RCC 7860 (cell line): ENCODE data around the gene HENMT1.

Experiments used
- DNase-seq: peaks from one replicate; pipeline ENCODE4 v3.0.0-alpha.2; 2015; ENCODE audit warnings: low spot score
- FAIRE-seq: peaks from 2 replicates; lab custom pipeline; 2012; peaks lifted over from hg19 to GRCh38; lab: Jason Lieb, UNC

Gene HENMT1

DNA sequence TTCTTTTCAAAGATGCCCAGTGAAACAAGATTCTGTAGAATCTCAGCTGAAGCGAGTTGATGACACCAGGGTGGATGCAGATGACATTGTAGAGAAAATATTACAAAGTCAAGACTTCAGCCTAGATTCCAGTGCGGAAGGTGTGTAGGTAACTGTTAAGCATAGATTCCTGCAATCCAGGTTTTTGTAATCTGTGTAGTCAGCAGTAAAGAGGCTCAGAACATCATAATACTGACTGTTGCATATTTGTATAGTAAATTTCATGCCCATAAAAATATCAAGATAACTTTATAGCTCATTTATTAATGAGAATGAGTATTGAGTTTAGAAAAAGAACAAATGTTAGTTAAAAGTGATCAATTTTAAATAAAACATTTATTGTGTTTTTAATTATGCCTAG is 32.2 kb downstream of the HENMT1 start:
- DNase-seq (no peak), FAIRE-seq (no peak)

DNA sequence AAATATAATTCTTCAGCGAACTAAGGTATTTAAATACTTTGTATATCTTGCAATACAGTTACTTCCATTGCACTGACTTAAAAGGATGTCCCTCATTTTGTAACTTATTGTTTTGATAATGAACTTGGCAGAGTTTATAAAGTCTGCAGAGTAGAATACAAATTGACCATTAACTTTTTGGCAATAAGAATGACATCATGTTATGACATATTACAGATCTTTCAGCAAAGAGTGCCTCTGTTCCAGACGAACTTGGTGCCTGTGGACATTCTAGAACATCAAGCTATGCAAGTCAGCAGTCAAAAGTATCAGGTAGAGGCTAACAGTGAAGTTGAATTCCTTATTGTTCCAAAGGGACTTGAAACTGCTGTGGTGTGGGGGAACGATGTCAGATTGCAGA is 32.9 kb downstream of the HENMT1 start:
- no peak for FAIRE-seq
- no peak for DNase-seq

DNA sequence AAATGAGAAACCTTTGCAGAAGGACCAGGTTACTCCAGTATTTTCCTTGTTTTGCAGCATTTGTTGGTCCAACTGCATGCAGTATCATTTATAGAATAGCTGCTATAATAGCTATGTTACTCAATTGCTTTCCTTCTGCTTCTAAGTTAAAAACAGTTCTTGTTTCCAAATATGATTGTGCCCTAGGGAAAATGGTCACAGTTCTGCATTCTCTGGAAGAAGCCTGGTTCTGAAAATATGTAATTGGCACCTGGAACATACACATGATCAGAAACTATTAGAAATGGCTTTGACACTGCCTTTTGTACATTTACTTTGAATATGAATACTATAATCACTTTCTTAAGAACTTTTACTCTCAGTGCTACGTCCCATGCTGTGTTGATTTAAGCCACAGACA is 33.6 kb downstream of the HENMT1 start:
- DNase-seq, result no peak
- no peak for FAIRE-seq

DNA sequence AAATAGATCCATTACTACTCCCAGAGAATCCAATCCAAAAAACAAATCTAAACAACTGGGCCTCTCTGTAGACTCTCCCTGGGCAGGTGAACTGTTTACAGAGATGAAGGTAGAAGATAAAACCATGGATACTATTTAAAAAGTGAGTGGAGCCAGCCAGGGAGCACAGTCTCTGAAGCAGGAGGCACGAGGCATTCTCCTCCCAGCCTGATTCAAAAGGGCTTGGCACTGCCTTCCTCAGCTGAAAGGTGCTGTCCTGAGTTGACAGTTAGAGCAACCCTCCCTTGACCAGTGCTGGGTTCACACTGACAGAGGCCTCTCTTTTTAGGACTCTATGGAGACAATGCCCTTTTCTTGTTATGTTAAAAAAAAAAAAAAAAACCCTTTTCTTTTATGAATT is 36.8 kb downstream of the HENMT1 start:
- DNase-seq (no peak), FAIRE-seq (no peak)

DNA sequence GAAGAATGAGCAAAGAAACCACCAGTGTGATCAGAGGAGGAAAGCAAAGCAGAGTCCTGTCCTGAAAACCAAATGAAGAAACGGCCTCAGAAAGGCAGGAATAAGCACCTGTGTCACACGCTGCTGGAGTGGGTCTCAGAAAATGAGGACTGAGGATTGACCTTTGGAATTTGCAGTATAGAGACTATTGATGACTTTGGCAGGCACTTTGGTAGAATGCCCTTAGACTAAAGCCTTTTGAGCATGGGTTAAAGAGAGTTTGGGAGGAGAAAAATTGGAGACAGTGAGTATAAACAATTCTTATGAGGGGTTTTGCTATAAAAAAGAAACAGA is 43.2 kb downstream of the HENMT1 start:
- no peak for FAIRE-seq
- no peak for DNase-seq

DNA sequence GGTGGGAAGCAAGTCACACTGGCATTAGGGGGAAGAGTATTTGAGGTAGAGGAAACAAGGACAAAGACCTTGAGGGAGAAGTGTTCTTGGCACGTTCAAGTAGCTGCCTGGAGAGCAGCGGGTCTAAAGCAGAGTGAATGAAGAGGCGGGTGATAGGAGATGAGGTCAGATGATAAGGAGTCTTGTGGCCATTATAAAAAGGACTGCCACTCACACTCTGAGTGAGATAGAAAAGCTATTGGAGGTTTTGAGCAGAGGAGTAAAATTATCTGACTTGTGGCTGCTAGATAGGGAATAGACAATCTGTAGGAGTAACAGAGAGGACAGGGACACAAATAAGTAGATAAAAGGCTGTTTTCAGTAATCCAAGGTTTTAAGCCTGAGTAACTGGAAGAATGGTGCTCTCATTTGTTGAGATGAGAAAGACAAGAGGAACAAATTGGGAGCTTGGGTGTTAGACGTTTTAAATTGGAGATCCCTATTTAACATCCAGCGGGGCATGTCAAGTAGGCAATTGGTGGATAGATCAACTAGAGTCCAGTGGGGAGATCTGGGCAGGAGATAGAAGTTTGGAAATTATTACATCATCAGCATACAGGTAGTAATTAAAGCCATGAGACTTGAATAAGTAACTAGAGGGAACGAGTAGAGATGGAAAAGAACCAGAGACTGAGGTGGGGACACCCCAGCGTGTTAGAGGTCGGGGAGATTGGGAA is 43.7 kb downstream of the HENMT1 start:
- DNase-seq (no peak), FAIRE-seq (no peak)

DNA sequence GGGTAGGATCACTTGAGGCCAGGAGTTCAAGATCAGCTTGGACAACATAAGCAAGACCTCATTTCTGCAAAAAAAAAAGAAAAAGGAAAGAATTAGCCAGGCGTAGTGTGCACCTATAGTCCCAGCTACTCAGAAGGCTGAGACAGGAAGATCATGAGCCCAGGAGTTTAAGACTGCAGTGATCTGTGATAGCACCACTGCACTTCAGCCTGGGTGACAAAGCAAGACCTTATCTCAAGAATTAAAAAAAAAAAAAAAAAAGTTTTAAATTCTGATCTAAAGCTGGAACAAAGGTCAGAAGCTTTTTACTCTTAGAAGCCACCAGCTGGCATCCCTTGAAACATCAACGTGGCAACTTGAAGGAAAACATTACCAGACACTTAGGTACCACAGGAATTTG is 45.3 kb downstream of the HENMT1 start:
- no peak for DNase-seq

DNA sequence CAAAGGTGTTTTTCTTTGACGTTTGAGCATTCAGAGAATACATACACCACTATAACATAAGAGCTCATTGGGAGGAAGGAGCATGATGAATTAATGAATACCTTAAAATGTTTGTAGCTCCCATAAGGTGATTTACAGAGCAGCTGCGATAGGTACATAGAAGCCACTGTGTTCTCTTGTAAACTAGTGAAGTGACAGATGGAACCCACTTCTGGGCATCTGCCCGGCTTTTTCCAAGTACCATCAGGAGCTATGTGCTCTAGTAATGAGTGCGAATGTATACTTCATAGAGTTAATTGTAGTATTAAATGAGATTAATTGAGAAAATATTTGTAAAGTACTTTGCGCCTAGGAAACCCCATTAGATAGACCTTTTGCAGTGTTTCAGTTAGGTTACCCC is 48.4 kb downstream of the HENMT1 start:
- no peak for FAIRE-seq
- no peak for DNase-seq

More for the DNA sequence above, 45.3 kb downstream of the HENMT1 start:
- no peak for FAIRE-seq

DNA sequence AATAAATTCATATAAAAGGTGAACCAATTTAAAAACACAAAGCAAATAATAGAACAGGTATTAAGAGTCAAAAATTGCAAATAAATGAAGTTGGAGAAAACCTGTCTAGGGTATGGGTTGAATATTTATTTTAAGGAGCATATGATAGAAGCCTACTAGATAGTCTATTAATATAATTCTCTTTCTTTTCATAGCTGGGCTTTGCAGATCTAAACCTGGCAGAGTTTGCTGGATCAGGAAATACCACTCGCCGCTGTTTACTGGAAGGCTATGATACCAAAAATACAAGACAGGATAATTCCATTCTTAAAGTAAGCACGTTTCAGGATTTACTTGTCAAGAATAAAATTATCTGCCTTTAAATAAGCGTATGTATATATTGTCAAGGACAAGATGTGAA is 48.9 kb downstream of the HENMT1 start:
- FAIRE-seq (no peak), DNase-seq (no peak)

DNA sequence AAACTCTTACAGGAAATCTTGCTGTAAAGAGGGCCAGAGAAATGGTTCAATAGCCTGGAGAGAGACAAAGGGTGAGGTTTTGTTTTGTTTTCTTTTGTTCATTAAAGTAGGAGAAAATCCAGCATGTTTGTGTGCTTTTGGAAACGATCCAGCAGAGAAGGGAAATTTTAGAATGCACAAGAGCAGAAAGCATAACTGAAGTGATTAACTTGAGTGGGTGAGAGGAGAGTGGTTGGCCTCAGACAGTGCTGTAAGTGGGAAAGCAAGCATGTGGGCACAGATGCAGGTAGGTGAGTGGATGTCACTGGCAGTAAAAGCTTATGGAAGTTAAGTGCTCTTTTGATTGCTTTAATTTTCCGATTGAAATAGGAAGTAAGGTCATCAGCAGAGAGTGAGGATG is 50.8 kb downstream of the HENMT1 start:
- DNase-seq, result no peak
- no peak for FAIRE-seq

DNA sequence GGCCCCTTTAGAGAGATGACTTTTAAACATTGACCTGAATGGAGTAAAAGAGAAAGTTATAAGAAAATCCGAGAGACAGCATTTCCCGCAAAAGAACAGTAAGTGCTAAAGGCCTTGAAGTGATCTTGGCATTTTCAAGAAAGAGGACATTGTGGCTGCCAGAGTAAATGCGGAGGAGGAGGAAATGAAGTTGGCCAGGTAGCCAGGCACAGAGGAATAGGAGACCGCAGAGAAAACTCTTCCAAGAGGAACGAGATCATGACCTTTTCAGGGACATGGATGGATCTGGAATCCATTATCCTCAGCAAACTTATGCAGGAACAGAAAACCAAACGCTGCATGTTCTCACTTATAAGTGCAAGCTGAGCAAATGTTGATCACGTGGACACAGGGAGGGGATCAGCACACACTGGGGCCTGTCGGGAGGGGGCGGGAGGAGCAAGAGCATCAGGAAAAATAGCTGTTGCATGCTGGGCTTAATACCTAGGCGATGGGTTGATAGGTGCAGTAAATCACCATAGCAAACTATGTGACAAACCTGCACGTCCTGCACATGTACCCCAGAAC is 51.3 kb downstream of the HENMT1 start:
- FAIRE-seq (no peak), DNase-seq (no peak)

DNA sequence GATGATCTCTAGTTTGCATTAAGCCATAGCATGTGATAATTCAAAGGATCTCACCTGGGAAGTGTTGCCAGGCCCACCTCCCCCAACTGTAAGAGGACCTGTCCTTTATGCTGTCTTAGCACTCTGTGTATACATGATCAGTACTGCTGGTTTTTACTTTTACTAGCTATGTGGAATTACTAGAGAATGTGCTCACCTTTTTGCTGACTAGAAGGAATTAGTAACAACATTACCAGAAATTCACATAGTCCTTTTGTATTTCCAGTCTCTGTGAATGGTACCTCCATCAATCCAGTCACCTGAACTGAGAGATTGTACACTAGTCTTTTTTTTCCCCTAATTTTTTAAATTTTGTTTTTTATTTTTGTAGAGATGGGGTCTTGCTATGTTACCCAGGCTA is 54.4 kb downstream of the HENMT1 start:
- FAIRE-seq (no peak), DNase-seq (no peak)

DNA sequence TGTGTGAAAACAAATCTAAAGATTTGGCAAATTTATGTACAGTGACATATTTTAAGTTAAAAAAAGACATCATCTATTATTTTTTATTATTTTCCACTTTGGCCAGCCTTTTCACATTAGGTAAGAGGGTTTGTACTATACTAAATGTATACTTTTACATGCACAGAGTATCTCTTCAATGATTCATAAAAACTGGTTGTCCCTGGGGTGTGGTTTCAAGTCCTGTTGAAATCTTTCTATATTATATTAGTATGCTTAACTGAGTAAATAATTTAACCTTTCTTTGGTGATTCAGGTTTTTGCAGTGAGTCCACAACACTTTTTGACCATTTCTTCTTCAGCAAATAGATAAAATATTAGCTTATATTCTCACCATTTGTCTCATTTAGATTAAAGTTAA is 55.3 kb downstream of the HENMT1 start:
- DNase-seq (no peak), FAIRE-seq (no peak)

DNA sequence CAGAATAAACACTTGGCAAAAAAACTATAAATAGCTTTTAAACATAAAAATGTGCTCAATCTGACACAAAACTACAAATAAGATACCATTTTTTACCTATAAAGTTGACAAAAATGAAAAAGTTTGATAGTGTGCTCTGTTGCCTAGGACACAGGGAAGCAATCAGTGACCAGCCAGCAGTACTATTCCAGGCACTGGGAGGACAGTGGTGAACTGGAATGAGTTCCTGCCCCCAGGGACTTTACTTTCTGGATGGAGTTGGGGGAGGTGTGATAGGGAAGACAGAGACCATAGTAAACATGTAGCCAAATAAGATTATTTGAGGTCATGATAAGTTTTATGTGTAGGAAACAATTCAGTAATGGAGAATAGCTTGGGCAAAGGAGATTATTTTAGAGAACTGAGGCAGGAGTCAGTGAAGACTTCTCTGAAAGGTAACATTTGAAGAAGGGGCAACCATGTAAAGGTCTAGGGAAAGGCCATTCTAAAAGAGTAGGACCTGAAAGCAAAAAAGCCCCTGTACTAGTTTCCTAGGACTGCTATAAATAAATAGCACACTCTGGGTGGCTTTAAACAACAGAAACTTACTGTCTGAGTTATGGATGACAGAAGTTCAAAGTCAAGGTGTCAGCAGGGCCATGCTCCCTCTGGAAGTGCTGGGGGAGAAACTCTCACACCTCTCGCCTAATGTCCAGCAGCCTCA is 59.0 kb downstream of the HENMT1 start:
- FAIRE-seq (no peak), DNase-seq (no peak)

DNA sequence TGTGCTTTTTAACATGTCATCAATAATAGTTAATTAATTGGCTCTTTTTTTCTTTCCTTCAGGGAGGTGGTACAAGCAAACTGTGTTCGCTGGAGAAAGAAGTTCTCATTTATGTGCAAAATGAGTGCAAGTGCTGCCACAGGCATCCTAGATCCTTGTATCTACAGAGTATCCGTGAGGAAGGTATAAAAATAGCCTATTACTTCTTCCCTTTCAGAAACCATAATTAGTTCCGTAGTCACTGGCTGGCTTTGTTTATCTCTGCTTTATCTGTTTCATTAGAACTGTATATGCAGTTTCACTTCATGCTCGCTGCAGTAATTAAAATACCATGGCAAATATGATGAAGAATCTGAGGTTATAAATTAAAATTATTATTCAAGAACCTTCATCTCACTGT is 60.4 kb downstream of the HENMT1 start:
- FAIRE-seq (no peak), DNase-seq (no peak)

DNA sequence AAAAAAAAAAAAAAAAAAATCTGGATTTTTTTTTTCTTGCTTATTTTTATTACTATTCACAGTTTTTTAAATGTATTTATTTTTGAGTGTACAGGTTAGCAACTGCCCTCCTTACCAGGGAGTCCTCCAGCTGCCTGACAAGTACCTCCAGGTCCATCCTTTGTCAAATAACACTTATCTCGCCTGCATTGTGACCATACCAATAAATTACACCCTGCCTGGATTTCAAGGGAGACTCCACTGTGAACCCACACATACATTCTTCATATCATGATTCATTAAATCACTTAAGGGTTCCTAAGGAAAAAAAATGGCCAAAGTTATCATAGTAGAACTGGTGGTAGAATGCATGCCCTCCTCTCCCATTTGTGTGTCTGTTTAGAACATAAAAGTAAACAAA is 62.6 kb downstream of the HENMT1 start:
- DNase-seq, result no peak
- FAIRE-seq, result no peak
